CD4-positive, alpha-beta T cell treated with Interleukin-21 for 1 hour (primary cell): ENCODE measurements around the gene HHLA2.

Experiments used
- DNase-seq: peaks from one replicate; pipeline ENCODE4 v3.0.0-alpha.2; 2020

The HHLA2 gene

DNA sequence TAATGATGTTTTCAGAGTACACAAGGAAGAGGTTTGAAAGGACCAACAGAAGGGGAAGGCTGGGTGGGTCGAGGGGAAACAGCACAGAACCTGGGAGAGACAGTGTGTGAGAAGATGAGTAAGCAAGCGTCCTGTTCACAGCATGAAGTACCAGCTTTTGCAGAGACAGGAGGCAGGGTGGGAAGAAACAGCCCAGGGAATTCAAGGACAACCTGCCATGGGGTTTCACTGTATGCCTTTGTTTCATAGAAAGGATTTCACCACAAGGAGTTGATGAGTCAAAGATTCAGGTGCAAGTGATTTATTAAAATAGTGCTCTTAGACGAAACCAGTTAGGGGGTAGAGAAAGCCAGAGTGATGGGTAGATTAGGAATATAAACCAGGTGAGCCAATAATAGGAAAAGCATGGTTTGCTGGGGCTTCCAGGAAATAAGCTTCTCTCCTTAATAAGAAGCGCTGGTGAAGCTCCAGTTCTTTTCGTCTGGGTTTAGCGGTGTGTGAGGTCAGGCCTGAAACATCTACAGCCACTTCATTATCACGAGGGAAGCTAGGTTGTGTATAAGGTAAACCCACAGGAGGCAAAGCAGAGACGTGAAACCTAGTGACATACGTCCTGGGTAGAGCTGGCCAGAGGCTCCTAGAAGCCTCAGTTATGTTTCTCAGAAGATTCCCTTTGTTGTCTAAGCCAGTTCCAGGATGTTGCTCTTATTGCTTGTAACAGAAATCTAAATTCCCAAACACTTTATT, 3.9 kb downstream of the HHLA2 start:
- no peak for DNase-seq

DNA sequence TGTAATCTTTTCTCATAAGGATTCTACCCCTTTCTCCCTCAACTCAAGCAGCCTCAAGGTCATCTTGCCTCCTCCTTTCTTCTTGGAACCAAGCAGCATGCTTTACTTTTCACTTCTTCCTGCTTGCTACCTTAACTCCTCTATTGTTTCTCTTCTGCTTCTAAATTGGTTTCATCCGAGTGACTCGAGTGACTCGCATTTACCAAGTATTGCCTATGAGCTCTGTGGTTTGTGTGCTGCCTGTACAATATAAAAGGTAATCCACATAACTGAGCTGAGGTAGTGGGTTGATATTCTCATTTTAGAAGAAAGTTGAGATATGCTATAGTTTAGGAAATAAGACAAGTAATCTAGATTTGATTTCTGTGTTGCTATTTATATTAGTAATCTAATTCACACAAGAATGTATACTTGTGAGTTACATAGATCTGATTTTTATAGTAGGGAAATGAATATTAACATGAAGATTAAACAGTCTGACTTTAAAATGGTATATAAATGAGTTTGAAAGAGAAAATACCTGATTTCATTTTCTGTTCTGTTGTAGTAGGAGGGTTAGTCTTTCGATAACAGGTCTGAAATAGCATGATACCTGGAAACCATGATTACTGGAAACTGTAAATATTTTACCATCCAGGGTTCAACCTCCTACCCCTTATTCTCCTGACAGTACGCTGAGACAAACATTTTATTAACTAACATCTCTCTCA, 5.5 kb downstream of the HHLA2 start:
- DNase-seq: peak; percentile 10

DNA sequence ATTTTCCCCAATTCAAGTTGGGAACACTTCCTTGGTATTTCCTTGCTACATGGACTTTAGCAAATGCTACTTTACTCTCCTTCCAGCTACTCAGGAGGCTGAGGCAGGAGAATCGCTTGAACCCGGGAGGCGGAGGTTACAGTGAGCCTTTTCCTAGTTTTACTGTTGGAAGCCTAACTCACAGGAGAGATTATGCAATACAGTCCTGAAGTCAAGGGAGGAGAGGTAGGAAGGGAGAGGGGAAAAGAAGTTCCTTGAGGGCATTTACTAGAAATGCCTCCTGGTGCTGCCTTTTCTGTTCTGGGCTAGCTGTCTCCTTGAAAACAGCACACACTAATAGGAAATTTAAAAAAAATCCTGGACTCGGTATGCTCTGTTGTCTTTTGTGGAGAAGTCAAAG, 6.2 kb downstream of the HHLA2 start:
- DNase-seq: no peak

DNA sequence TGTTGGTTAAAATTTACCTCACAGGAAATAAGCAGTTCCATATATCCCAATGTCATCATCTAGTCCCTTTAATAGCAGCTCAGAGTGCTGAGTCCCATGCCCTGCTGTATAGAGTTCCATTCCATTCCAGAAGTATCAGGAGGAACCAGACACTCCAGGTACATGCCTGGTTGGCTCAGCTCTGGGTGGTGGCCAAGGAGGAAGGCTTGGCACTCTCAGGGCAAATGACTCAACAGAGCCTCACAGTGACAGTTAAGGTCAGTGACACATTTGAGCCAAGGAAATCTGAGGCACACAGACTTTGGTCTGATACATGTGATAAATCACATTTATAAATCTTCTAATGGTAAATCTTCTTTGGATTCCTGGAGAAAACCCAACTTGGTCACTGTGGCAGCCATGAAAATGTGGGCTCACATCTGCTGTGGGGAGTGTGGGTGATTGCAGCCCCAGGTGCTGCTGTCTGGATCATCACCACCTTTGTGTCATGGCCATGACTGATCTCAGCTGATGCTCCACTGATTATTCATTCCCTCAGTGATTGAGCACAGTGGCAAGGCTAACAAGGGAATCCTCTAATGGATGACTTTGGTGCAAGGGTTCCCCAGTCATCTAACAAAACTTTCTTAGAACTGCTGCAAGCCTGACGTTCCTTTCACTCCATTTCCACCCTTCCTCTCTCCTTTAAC, 9.3 kb downstream of the HHLA2 start:
- DNase-seq: no peak

DNA sequence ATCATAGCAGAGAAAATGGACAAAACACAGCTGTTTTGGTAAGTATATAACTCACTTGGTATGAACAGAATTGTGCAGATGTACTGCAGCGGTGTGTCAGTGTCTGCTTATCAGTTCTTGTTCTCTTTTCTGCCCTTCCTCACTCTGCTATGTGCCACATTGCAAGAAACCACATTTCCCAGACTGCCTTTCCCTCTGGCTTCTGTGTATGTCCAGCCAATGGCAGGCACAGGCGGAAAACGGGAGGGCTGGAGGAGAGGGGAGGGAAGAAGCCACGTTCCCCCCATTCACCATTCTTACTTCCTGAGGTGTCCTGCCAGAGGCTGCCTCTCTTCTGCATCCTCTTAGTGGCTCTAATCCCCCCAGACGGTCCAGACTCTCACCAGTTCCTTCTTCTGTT, 15.4 kb downstream of the HHLA2 start:
- DNase-seq: no peak

DNA sequence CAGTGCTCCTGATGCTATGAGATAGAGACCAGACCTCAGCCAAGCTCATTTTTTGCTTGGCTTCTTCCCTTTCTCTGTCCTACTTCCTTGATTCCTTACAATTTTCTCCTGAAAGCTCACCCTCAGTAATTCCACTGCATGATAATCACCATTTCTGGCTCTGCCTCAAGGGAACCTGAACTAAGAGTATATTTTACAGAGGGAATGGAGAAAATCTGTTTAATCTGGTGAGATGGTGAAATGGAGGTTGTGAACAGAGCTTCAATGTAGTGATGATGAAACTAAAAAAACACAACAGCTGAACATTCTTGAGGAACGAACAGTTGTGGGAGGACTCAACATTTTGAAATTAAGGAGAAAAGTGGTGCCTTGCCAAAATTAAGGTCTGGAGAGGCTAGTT, 16.3 kb downstream of the HHLA2 start:
- no peak for DNase-seq

DNA sequence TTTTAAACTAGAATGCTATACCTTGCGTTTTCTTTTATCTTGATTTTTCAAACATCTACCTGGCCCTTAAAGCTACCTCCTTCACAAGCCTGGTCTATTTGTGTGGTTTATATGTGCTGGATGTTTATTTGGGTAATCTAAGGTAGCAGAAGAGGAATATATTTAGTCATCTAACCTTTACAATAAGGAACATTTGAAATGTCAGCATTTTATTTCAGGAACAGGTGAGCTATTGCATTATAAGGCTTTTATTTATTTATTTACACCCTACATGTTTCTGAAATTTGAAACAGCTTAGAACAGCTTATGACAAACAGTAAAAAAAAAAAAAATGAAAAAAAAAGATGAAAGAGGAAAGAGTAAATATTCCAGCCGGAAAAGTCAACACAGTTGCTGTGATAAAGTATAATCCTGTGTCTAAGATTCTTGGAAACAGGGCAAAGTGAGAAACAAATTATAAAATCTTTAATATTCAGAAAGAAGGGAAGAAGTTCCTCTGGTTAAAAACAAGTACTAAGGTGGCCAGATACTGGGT, 19.5 kb downstream of the HHLA2 start:
- DNase-seq: no peak

DNA sequence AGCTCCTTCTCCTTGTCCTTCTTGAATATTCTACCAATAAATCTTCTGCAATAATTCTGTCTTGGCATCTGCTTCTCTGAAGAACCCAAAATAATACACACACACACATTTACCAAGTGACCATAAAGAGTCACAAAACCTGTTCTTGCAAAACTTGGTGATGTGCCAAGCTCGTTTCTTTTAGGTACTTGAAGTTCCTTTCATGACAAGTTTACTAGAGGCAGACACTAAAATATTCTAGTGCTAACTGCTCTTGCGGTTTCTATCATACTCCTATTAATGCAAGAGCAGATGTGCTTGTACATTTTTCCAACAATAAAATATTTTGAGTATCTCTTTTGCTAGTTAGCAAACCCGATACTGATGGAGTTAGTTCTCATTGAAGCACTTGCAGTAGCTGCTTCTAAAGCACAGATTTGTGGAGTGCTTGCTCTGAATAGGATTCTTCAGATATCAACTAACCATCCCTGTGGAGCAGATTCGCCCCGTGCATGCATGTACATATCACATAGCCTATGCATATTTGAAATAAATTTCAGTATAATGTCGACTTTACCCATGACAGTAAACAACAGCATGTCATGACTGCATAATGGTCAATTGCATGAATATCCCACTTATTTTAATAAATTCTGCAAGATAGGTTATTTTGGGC, 23.2 kb downstream of the HHLA2 start:
- DNase-seq: no peak

DNA sequence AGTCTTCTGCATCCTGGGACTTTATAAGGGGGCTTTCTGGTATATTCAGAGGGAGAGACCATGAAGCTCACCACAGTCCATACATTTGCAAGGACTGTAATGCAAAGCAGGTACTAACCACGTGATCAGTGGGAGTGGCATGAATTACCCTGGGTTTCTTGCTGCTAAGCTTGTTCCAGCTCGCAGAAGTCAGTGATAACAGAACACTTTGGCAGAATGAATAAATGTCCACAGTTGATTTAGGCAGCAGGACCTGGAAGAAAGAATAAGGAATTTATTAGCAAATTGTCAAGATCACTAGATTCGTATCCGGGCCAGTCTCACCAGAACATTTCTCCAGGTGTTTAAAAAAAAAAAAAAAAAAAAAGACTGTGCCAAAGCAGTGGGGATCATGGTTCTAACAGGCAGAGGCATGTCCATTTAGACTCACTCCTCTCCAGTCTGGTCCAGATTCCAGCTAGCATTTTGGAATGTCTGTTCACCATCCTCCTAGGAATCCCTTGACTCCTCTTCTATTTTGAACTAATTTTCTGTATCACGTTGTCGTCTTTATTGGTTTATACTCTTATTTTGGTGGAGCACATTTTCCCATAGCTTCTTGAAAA, 24.5 kb downstream of the HHLA2 start:
- DNase-seq: no peak

DNA sequence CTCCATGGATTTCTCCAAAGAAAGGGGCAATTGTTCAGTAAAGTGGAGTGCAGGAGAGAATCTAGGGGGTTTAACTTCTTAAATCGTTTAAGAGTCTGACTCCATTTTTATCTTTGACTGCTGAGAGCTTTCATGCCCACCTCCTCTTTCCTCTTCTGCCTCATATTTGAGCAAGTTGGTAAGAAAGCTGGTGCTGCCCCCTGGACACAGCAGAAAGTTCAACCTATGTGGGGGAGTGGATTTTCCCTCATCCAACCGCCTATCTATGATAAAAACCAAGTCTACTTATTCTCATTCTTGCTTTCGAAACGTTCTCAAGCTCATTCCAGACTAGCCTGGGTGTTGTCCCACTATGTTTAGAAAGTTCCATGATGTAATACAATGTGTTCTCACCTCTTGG, 26.0 kb downstream of the HHLA2 start:
- peak; percentile 32 for DNase-seq

DNA sequence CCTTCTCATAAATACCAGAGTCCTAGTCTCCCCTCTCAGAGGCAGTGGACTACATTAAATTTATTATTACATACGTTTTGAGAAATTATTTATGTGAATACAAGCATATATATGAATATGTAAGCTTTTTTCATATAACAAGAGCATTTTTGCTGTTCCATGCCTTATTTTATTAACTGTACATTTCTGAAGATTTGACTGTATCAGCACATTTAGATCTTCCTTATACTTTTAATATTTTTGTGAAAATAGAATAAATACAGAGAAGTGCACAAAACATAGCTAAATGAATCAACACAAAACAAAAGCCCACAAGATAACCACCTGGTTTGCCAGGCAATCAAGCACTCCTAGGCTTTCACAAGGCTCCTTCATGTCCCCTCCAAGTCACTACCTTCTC, 27.8 kb downstream of the HHLA2 start:
- no peak for DNase-seq

DNA sequence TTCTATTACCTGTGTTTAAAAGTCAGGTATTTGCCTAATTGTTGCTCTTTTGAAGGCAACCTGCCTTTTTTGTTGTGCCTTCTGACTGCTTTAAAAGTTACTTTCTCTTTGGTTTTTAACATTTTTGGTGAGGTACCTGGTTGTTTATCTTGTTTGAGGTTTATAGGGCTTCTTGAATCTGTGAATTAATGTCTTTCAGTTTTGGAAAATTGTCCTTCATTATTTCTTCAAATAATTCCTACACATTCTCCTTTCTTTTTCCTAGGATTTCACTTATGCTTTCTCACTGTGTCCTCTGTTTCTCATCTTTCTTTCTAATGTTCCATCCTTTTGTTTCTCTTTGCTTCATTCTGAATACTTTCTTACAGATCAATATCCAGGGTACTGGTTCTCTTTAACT, 30.8 kb downstream of the HHLA2 start:
- DNase-seq: no peak

DNA sequence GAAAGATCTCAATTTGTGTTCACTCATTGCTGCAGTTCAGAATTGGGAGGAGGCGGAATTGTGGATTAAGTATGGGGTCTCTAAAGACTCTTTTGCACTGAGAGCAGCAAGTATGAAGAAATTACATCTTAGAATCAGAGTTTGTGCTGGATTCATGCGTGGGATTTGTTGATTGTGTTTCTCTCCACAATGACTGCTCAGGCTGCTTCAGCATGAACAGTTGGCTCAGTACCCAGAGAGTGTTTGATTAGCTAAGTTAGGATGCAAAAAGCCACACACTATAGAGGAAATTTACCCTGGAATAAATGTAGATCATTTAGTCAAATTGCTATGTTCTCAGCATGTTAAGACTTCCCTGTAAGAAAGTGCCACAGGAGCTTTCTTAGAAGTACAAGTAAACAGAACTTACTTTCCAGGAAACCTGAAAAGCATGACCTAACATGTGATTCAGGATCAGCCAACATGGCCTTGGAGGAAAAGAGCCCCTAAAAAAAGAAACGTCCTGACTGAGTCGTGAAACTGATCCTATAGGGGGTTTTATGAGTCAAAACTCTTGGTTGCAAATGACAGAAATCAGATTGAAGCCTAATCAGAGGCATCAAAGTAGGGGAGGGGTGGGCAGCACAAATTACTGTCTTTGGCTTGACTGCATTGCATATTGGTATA, 32.6 kb downstream of the HHLA2 start:
- DNase-seq: no peak

DNA sequence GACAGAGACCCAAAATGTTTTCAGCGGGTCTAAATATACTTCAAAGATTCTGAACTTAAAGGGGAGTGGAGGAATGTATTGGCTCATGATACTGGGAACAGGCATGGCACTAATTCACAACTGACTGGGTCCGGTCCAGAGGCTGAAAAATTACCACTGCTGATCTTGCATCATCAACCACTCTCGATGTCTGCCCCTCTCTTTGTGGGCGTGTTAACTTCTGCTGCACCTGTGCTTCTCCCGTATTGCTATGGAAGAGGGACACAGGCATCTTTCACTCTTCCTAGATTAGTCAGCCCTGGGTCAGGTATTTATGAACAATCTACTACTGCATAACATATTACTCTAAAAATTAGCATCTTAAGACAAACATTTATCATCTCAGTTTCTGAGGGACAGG, 33.2 kb downstream of the HHLA2 start:
- no peak for DNase-seq

DNA sequence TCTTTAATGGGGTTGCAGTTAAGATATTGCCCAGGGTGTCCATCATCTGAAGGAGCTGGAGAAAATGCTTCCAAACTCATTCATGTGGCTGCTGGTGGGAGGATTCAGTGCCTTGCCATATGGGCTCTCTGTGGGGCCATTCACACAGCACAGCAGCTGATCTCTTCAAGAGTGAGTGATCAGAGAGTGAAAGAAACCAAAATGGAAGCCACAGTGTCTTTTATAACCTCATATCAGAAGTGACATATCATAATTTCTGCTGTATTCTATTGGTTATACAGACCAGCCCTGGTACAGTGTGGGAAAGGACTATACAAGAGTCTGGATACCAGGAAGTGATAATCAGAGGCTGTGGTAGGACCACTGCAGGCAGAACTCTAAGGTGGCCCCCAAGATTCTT, 33.6 kb downstream of the HHLA2 start:
- no peak for DNase-seq

DNA sequence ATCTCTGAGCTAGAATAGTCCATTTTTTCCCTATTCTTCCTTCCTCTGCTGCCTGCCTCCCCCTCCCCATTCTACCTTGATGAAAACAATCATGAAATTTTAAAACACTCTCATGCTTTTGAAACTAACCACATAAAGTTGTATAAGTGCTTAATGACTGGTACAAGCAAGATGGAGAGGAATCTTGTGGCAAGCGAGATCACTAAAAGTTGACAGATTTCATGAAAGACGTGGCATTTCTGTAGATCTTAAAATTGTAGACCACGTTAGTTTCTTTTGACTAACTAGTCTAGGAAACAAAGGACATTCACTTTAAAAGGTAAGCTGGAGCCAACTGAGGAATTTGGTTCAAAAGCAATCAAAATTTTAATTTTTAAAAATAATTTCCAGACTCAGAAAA, 35.4 kb downstream of the HHLA2 start:
- no peak for DNase-seq

DNA sequence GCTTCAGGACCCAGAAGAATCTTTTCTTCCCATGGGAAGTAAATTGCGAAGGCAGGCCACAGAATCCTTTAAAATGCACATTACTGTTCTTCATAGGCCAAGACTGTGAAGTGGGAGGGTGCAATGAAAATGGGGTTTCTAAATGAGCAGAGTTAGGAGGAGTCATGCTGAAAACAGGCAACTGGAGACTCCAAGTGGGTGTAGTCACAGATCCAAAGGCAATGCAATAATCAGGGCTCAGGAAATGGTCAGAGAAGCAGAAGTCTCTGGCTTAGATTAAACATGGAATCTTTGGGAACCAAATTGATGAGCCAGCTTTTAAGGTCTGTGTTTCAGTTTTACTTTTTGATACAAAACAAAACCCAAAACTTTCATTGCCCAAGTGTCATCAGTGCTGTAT, 37.6 kb downstream of the HHLA2 start:
- DNase-seq: no peak

DNA sequence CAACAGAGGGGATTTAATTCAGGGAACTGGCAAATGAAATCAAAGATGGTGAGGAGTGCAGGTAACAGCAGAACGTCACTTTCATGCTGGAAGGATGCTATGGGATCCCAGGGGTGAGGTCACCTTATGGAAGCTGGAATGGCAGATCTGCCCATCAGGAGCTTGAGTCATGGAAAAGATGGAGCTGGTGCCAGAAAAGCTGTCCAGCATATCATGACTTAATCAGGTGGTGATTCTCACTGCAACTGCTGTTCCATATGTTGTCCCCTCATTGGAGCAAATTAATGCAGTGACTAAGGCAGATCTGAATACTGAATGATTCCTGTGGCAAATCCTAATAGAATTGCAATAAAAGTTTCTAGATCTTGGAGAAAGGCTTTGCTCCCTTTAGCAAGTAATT, 38.4 kb downstream of the HHLA2 start:
- no peak for DNase-seq

DNA sequence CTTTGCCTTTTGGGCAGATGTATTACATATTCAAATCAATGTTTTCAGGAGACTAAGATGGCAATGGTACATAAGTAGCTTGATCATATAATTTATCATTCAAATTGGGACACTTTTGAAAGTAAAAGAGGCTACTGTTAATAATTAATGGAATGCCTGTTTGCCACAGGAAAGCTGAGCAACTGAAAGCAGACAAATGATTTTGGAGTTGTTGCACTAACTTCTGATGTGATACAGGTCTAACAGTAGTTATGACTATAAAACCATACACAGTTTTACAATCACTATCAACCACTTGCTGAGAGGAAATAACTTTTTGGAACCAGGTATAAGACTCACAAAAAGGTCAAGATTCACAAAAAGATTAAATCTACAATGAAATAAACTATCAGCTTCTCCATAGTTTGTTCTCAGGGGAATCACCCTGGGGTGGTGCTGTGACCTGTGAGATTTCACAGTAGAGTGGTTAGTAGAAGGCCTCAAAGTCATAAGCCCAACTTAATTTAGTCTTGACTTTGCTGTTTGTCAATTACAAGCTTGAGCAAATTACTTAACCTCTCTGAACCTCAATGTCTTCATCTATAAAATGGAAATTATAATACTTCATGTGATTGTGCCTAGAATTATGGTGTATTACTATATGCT, 42.7 kb downstream of the HHLA2 start:
- no peak for DNase-seq

DNA sequence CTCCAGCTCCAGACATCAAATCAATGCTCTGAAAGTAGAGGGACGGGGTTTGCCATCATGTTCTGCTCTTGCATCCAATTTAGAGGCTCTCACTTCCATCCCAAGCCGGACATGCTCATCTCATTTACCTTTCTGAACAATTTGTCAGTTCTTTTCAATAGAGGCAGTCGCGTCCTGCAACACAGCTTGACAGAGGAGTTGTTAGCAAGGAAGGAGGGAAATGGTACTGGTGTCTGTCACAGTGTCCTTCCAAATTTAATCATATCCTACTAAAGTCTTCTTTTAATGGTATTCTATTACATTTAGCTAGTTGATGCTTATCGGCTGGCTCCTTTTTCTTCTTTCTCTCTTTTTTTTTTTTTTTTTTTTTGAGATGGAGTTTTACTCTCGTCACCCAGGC, 45.6 kb downstream of the HHLA2 start:
- no peak for DNase-seq

DNA sequence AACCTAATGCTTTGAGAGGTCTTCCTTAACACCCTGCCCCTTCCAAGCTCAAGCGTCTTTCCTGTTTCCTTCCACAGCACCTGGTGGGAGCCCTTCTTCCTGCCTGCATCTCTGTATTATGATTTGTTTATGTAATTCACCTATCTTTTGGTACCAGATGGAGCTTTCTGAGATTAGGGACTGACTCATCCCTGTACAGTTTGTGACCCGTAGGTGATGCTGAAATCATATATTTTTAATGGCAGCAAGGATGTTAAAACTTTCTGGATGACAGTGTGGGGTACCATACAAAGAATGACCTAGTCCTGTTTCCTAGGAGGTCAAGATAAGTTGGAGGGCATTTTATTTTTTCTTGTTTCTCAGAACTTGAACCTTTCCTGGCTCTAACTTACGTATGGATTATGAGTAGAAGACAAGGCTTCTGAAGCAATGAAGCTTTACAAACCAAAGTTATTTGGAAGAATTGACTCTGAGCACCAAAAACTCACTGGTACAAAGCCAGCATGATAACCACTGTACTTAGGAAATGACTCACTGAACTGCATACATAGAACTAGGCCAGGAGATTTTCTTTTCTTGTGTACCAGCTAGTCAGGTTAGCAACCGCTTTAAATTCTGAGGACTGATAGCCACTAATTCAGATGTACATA, 46.6 kb downstream of the HHLA2 start:
- no peak for DNase-seq
